Hippocampal formation (tissue), 2 donors: ENCODE data around the gene CD37.

Experiments used
- DNase-seq, 2 donors: peaks; one replicate each; lab custom pipeline; 2025; lab: John Stamatoyannopoulos, UW

The CD37 gene

GRCh38 chr19:49378512-49378911 is 43.3 kb downstream of the CD37 start:
- DNase-seq = no peak

- no peak for DNase-seq
Observed at GRCh38 chr19:49380391-49380790, 45.2 kb downstream of the CD37 start.

- no peak for DNase-seq
Observed at GRCh38 chr19:49382639-49383038, 47.4 kb downstream of the CD37 start.

GRCh38 chr19:49383599-49383998 is 48.4 kb downstream of the CD37 start:
- no peak for DNase-seq

- no peak for DNase-seq
Observed at GRCh38 chr19:49387936-49388372, 52.7 kb downstream of the CD37 start, which contains the start of gene KASH5. Gene KASH5, plus strand, starts transcription at chr19:49388249. Its CDS starts 2,635 bp downstream, at chr19:49390884.

- DNase-seq = no peak
Observed at GRCh38 chr19:49389406-49389805, 54.2 kb downstream of the CD37 start.
